ENCODE results near the gene SLC39A3. TPM values are rescaled to one million over a fixed set of nuclear protein-coding genes. Genes with fewer than 3 reads are reported as not detected.
A peak's percentile ranks its signal among the peaks of the same experiment; 100 is the strongest.

SLC39A3 gene
- total RNA-seq, 1 experiment from 2014 or later = 32.4 TPM

- H3K9ac ChIP-seq (ENCODE audit: extremely low read depth, insufficient read length, low read length) = no peak overlapping the region
- no peak for DNase-seq
- WGBS (ENCODE audit: extremely low coverage, insufficient read length, low lambda C conversion rate) = no CpG with 5 or more reads among the region's 48 CpGs
- no peaks in the 10 kb centered on the region; the same call in 1 of the 2 replicates for H3K27me3 Mint-ChIP-seq (ENCODE audit: low read depth)
- H2BK15ac ChIP-seq (ENCODE audit: low read depth, low read length) = no peak overlapping the region; the same call in 1 of the 2 replicates
- no peak overlapping the region for H2AFZ ChIP-seq (ENCODE audit: low read length)
- H3K4me3 Mint-ChIP-seq = no peak overlapping the region
- peak overlapping the region in 2 of 3 experiments; percentile 44 to 87; a peak in 2 of 7 replicates for H3K27ac Mint-ChIP-seq
- no peak overlapping the region for H3K56ac ChIP-seq (ENCODE audit: insufficient read length, low read depth, low read length)
- no peaks in the 10 kb centered on the region for H3K79me1 ChIP-seq (ENCODE audit: insufficient read depth, low read depth, low read length, poor library complexity, severe bottlenecking)
- no peak overlapping the region for H4K5ac ChIP-seq (ENCODE audit: insufficient read length, low read depth, low read length)
- no peak overlapping the region for H2BK5ac ChIP-seq (ENCODE audit: insufficient read length, low read length)
- H3K4me1 Mint-ChIP-seq = no peaks in the 10 kb centered on the region
- H3K4me2 ChIP-seq (ENCODE audit: insufficient read depth, insufficient read length, low read length) = no peak overlapping the region
- no peak overlapping the region for H3K18ac ChIP-seq (ENCODE audit: insufficient read length, low read depth, low read length)
- no peak overlapping the region for H3K23ac ChIP-seq (ENCODE audit: insufficient read length, low read depth, low read length)
- no peak overlapping the region for H4K8ac ChIP-seq (replicated peaks; ENCODE audit: insufficient read length, low read depth, low read length)
- H3K27ac ChIP-seq (ENCODE audit: insufficient read length, low read depth, low read length) = no peak overlapping the region
- no peak overlapping the region for H2BK120ac ChIP-seq (ENCODE audit: low read depth, low read length, poor library complexity, severe bottlenecking)
- H2AK5ac ChIP-seq (ENCODE audit: insufficient read length, low read length) = no peak overlapping the region
- no peaks in the 10 kb centered on the region for H3K27me3 ChIP-seq (ENCODE audit: insufficient read depth, low read length)
- no peaks in the 10 kb centered on the region for H3K23me2 ChIP-seq (ENCODE audit: insufficient read length, low read depth, low read length, poor library complexity, severe bottlenecking)
- no peak overlapping the region for H2BK20ac ChIP-seq (ENCODE audit: low read depth, low read length, poor library complexity, severe bottlenecking)
- peaks cover 16 to 74% (median 61%) of the 10 kb centered on the region in 3 experiments; a peak in 6 of 7 replicates for H3K36me3 Mint-ChIP-seq (ENCODE audit: insufficient read depth in 1 of 3, low read depth in 3 of 3)
- no peak overlapping the region for H3K14ac ChIP-seq (ENCODE audit: insufficient read depth, low read length)
- no peak overlapping the region for H3T11ph ChIP-seq (ENCODE audit: low read length)
- H3K4me1 ChIP-seq (ENCODE audit: insufficient read depth, low read length) = no peaks in the 10 kb centered on the region
- no peak overlapping the region for H3K4ac ChIP-seq (ENCODE audit: low read depth, low read length)
- H3K79me2 ChIP-seq (ENCODE audit: insufficient read depth, low read length) = no peaks in the 10 kb centered on the region
- H3K9me3 ChIP-seq (ENCODE audit: control insufficient read depth, low read depth, low read length) = no peaks in the 10 kb centered on the region
- H3K9me3 Mint-ChIP-seq = no peaks in the 10 kb centered on the region
- H4K91ac ChIP-seq (ENCODE audit: insufficient read length, low read depth, low read length) = no peak overlapping the region
- H4K20me1 ChIP-seq (ENCODE audit: control insufficient read depth, insufficient read depth, insufficient read length) = no peaks in the 10 kb centered on the region
- H2BK12ac ChIP-seq (ENCODE audit: insufficient read length, low read depth, low read length) = no peak overlapping the region
- no peak for TF ChIP-seq CTCF (conservative IDR thresholded peaks at IDR 0.05)
Observed at GRCh38 chr19:2756921-2757881, 17.4 kb upstream of the SLC39A3 start.
